ENCODE measurements around the gene GLRX5.

DNA sequence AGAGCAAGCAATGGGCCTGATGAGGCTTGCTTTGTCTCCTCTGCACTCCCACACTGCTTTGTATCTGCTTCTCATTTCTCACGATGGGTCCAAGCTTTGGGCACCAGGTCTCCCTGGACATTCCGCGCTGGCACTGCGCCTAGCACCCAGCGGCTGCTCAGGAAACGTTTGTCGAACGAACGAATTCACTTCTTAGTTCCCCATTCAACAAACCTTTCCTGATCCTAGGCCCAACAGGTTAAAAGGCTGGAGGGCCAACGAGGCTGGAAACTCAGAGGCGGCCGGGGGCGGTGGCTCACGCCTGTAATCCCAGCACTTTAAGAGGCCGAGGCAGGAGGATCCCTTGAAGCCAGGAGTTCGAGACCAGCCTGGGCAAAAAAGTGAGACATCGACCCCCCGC, 1.0 kb upstream of the GLRX5 start:
- TF ChIP-seq, protein P1, sequence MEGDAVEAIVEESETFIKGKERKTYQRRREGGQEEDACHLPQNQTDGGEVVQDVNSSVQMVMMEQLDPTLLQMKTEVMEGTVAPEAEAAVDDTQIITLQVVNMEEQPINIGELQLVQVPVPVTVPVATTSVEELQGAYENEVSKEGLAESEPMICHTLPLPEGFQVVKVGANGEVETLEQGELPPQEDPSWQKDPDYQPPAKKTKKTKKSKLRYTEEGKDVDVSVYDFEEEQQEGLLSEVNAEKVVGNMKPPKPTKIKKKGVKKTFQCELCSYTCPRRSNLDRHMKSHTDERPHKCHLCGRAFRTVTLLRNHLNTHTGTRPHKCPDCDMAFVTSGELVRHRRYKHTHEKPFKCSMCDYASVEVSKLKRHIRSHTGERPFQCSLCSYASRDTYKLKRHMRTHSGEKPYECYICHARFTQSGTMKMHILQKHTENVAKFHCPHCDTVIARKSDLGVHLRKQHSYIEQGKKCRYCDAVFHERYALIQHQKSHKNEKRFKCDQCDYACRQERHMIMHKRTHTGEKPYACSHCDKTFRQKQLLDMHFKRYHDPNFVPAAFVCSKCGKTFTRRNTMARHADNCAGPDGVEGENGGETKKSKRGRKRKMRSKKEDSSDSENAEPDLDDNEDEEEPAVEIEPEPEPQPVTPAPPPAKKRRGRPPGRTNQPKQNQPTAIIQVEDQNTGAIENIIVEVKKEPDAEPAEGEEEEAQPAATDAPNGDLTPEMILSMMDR (conservative IDR thresholded peaks at IDR 0.05), result no peak
- TF ChIP-seq ZFX (IDR thresholded peaks at IDR 0.05), result no peak

Data from C4-2B (cell line).